CD4-positive, alpha-beta T cell treated with Interleukin-6 for 4 hours (primary cell): Measurements from ENCODE around the gene PLOD3.
"Not testable (repeated sequence)": the region's sequence is repeated elsewhere in the genome, so short reads cannot be mapped to it uniquely, and the experiment has no call there.

Experiments
- DNase-seq: peaks from one replicate; pipeline ENCODE4 v3.0.0-alpha.2; 2020; ENCODE audit warnings: mixed read lengths

Gene PLOD3

GRCh38 chr7:101217388-101218235, at the start of gene PLOD3, which contains the start of gene ZNHIT1:
Gene PLOD3 (minus strand): TSS chr7:101217581. CDS start chr7:101217274, 307 bp downstream.
Gene ZNHIT1 (plus strand): TSS chr7:101218165. CDS start chr7:101218196, 31 bp downstream.
- DNase-seq, result peak; percentile 98

- no peak for DNase-seq
Observed at GRCh38 chr7:101265622-101266516, 48.5 kb upstream of the PLOD3 start.

DNA sequence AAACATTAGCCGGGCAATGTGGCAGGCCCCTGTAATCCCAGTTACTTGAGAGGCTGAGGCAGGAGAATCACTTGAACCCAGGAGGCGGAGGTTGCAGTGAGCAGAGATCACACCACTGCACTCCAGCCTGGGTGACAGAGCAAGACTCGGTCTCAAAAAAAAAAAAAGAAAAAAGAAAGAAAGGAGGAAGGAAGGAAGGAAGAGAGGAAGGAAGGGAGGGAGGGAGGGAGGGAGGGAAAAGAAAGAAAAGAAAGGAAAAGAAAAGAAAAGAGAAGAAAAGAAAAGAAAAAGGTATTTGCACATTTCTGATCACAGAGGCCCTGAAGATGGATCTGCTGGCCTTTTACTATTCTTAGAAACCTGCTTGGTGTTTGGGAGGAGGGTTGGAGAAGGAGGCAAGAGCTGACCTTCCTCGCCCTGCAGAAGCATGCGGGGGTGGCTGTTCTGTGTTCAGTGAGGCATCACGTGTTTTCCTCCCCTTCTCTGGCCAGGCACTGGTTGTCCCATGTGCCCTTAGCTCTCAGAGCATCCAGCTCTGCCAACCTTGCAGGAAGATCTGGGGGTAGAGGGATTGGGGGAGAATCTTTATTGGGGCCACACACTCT, 46.8 kb upstream of the PLOD3 start:
- not testable (repeated sequence) for DNase-seq

- no peak for DNase-seq
Observed at GRCh38 chr7:101258243-101258731, 40.9 kb upstream of the PLOD3 start.

DNA sequence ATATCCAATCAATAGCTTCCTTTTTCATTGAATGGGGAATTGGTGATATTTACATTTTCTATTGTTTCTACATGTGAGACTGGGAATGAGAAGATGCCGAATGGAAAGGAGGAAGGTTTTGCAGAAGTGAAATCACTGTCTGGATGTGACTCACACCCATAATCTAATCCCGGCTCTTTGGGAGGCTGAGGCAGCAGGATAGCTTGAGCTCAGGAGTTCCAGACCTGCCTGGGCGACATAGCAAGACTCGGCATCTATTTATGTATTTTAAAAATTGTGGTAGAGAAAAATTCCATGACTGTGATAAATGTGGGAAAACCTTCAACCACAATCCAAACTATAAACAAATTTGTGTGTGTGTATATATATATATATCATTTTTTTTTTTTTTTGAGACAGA, 38.4 kb upstream of the PLOD3 start:
- DNase-seq, result no peak

DNA sequence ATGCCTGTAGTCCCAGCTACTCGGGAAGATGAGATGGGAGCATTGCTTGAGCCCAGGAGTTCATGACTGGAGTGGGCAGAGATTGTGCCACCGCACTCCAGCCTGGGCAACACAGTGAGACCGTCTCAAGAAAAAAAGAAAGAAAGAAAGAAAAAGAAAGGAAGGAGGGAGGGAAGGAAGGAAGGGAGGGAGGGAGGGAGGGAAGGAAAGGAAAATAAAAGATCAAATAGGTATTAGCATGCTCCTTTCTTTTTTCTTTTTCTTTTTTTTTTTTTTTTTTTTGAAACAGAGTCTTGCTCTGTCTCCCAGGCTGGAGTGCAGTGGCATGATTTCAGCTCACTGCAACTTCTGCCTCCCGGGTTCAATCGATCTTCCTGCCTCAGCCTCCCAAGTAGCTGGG, 35.8 kb upstream of the PLOD3 start:
- DNase-seq, result not testable (repeated sequence)

DNA sequence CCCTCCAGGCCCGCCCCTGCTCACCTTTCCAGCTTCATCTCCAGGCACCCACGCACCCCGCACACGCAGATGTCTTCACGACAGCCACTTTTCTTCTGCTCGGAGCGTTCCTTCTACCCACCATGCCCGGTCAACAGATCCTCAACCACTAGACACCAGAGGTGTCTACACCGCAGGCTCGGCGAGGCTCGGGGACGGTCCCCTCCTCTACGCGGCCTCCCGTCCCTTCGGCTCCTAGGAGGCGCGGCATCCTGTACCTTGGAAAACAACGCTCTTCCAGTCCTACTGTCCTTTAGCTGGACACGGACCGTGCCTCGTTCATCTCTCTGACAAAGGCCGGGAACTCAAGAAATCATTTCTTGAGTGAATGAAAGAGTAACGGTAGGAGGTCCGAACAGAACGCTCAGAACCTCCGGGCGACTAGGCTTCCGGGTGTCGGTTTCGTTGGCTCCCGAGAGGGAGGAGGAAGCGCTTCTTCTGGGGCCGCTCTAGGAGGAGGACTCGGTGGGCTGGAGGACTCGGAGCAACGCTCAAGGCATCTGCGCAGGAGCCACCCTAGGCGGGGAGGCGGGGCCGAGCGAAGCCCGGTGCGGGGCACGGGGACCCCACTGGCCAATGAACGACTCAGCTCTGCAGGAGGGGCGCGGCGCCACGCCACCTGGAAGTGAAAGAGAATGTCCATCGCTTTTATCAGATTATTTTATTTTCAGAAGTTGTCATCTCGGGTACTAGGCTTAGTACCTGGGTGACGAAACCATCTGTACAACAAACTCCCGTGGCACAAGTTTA, 34.7 kb upstream of the PLOD3 start:
- peak; percentile 99 for DNase-seq

GRCh38 chr7:101250324-101250723, 32.9 kb upstream of the PLOD3 start:
- no peak for DNase-seq

DNA sequence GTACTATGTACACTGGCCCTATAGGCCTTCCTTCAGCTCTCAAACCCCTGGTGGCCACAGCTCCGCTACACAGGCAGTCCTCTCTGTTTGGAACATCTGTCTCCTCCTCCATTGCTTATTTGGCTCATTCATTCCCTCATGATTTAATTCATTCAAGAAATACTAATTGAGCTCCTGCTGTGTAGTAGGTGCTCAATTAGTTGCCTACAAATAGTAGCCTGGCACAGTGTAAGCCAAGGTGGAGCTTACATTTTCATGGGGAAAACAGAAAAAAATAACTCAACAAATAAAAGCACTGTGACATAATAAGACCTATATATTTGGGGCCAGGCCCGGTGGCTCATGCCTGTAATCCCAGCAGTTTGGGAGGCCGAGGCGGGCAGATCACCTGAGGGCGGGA, 30.9 kb upstream of the PLOD3 start:
- DNase-seq, result no peak

DNA sequence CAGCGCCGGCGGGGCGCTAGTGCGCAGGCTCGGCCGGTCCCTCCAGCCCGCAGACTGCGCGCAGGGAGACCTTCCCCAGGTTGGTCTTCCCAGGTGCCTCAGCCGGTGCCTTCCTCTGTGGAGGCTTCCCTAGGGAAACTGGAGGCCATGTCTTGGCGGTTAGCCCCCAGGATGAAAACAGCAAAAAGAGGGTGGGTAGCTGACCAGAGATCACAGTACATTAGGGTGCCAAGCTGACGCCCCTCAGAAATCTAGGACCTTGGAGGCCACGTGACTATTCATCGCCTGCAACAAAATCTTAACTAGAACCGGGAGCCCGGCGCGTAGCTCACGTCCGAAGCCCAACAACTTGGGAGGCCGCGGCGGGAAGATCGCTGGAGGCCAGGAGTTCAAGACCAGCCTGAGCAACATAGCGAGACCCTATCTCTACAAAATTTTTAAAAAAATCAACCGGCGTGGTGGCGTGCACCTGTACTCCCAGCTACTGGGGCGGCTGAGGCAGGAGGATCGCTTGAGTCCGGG, 27.8 kb upstream of the PLOD3 start:
- no peak for DNase-seq

DNA sequence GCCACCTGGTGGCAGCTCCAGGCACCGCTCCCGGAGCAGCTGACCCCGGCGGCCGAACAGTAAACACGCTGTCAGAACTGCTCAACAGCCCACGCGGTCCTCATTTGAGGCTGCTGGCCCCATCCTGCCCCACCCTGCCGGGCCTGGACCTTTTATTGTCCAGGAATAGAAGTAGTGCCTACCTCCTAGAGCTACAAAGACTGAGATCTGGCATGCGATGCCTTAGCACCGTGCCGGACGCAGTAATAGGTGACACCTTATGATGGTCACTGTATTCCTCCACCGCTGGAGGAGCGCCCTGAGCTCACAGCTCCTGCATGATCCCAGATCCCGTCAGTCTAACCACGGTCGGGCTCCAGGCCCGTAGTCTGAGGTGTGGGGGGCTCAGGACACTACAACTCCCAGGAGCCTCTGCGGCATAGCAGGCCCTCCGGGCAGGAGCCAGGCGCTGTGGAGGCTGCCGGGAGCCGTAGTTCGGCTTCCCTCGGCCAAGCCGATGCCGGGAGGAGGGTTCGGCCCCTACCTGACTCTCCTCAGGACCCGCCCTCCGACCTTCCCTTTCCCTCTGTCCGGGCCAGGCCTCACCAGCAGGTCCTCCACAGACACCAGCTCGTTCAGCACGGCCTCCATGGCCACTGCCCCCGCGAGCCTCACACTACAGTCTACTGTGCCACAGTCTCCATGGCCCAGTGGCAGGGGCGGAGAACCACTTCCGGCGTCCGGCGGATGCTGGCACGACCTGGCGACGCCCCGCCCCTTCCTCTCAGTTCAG, 27.2 kb upstream of the PLOD3 start, which contains the start of gene FIS1:
FIS1 (minus strand) TSS at position 707 of the 772 bp plus-strand sequence; CDS start at position 630, 77 bp downstream.
- DNase-seq, result peak; percentile 97

DNA sequence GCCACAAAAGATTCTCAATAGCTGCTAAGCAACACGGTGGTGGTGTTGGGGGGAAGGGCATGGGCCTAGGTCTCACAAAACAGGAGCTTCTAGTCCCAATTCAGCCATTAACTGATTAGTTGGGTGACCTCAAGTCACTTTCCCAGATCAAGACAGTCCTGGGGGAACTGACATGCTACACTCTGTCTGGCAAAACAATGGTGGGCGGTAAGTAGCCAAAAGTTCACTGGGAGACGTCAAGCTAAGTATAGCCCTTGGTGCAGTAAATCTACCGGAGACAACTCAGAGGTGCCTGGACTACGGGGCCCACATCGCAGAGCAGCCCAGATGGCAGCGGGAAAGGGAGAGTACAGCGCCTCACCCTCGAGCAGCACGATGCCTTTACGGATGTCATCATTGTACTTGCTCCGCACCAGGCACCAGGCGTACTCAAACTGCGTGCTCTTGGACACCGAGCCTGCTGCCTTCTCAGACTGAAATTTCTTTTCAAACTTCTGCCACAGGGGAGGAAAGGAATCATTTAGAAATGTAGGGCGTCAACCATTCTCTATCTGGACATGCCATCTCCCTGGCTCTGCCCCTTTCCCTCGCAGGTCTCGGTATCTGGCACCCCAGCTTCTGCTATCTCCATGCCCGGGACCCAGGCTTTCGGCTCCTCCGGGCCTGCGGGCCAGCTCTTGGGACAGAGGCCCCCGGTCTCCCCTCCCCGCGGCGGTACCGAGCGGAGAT, 26.4 kb upstream of the PLOD3 start:
- DNase-seq, result no peak

- DNase-seq, result no peak
Observed at GRCh38 chr7:101241443-101242349, 24.3 kb upstream of the PLOD3 start.

DNA sequence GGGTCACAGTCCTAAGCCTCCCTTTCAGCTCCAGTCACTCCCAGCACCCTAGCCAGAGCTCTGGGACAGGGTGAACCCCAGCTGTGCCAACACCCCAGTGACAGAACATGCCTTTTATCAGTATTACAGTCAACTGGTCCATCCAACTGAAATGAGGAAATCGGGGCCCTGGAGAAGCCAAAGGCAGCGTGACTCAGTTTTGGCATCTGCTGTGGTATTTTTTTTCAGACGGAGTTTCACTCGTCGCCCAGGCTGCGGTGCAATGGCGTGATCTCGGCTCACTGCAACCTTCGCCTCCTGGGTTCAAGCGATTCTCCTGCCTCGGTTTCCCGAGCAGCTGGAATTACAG, 23.6 kb upstream of the PLOD3 start:
- no peak for DNase-seq

GRCh38 chr7:101240226-101241014, 23.0 kb upstream of the PLOD3 start:
- DNase-seq, result no peak

DNA sequence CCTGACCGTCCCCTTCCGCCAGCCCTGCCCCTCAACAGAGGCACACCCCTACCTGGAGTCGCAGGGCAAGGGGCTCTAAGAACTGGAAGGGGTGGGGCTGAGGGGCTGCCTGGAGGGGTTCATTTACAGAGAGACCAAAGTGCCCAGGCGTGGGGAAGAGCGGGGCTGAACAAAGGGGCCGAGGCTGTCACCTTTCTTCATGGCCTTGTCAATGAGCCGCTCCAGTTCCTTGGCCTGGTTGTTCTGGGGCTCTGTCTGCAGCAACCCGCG, 22.5 kb upstream of the PLOD3 start:
- no peak for DNase-seq

DNA sequence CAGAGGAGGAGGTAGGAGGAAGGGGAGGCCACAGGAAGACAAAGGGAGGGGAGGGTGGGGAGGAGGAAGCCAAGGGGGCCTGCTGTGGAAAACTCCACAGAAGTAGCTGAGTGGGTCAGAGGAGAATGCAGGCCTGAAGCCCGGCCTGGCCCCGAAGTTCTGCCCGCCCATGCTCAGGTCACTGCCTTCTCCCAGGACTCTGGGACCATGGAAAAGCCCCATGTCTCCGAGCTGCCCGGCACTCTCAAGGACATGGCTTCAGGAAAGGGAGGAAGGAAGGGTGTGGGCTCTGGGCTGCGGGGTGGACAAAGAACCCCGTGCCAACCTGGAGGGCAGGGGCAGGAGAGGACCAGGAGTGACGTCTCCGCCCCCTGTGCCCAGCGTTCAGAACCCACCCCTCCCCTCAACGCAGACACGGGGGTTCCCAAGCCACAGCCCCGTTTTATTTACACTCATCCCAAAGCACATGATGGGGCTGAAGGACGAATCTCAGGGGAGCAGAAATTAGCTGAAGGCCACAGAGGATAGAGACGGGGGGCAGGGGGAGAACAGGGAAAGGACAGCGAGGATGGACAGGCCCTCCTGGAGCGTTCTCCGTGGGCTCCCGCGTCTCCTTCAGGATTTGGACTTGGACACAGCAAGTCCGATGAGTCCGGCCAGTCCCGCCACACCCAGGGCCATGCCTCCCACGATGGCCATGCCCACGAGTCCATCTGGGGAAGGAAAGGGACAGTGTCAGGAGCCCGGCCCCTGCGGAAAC, 22.0 kb upstream of the PLOD3 start:
- DNase-seq, result no peak
